ENCODE data around the gene TBL1Y.
"Not testable (repeated sequence)": the region's sequence is repeated elsewhere in the genome, so short reads cannot be mapped to it uniquely, and the experiment has no call there.

TBL1Y gene

GRCh38 chrY:6972271-6972887 lies 61.9 kb downstream of the TBL1Y start:
- no peak for DNase-seq

DNA sequence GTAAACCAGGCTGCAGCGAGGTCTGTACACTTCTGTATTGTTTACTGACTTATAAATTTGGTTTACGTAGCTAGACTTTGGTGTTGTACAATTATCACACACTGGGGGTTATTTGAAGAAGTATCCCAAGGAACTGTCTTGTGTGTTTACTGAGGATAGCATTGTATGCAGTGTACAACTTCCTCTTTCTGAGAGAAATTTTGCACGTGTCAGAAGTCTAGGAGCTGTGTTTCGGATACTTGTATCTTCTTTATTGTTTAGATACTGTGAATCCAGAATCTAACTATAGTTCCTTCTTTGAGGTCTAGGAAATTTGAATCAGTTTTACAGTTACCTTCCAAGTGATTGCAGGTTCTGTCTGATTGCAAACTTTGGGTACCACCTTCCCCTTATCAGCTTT lies 64.5 kb downstream of the TBL1Y start:
- ATAC-seq, result no peak
- DNase-seq, result no peak

More at GRCh38 chrY:6972271-6972887, 61.9 kb downstream of the TBL1Y start:
- ATAC-seq, result no peak

- DNase-seq (no peak), ATAC-seq (no peak)
These were observed 67.3 kb downstream of the TBL1Y start for GRCh38 chrY:6977783-6978182.

- DNase-seq (no peak), ATAC-seq (no peak)
These were observed 72.7 kb downstream of the TBL1Y start for GRCh38 chrY:6983221-6983620.

GRCh38 chrY:6987811-6988210 lies 77.3 kb downstream of the TBL1Y start:
- no peak for ATAC-seq

GRCh38 chrY:6989886-6990620 lies 79.6 kb downstream of the TBL1Y start:
- no peak for ATAC-seq

More at GRCh38 chrY:6987811-6988210, 77.3 kb downstream of the TBL1Y start:
- DNase-seq, result no peak

DNA sequence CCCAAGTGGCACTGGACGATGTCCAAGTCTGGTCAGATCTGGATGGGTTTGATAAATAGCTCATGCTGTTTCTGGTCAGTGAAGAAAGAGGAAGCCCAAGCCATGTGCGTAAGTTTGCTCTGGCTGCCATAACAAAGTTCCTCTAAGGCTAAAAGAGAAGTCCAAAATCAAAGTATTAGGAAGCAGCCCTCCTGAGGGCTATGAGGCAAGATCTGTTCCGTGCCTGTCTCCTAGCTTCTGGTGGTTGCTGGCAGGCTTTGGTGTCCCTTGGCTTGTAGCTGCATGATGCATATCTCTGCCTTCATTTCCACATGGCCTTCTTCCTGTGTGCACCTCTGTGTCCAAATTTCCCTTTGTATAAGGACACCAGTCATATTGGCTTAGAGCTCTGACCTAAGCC lies 81.5 kb downstream of the TBL1Y start:
- DNase-seq, result no peak
- no peak for ATAC-seq

More at GRCh38 chrY:6989886-6990620, 79.6 kb downstream of the TBL1Y start:
- DNase-seq, result no peak

DNA sequence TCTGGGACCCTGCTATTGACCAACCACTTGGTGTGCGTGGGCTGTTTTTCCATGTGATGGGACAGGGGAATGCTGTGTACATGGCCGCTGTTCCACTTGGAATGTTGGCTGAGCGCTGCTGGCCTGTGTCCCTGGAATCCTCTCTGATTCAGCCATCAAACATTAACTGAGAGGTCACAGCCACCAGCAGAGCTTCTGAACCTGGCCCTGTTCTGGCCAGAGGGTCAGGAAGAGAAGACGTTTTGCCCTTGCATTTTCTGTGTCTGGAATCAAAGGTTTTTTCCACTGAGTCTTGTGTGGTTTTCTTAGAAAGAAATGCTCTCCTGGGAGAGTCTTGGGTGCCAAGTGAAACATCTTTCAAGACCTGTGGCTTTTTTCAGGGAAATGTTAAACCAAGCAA lies 85.5 kb downstream of the TBL1Y start:
- ATAC-seq, result no peak
- DNase-seq, result no peak

- ATAC-seq (no peak), DNase-seq (no peak)
These were observed 87.1 kb downstream of the TBL1Y start for GRCh38 chrY:6997503-6998066.

DNA sequence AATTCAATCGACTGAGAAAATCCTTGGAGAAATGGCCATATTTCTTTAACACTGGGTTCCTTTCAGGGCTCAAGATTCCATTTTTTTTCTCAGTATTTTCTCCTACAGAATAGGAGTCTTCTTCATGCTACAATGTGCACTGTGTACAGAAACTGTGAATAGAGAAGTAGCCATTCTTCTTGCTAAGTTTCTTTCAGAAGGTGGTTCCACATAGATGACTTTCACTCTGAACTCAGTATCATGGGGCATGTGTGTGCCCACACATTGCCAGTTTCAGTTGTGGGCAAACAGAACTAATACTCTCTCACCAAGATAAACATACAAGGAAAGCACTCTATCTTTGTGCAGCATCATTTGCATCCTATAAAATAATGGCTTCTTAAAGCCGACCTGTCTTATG lies 89.4 kb downstream of the TBL1Y start:
- no peak for DNase-seq
- ATAC-seq, result no peak

DNA sequence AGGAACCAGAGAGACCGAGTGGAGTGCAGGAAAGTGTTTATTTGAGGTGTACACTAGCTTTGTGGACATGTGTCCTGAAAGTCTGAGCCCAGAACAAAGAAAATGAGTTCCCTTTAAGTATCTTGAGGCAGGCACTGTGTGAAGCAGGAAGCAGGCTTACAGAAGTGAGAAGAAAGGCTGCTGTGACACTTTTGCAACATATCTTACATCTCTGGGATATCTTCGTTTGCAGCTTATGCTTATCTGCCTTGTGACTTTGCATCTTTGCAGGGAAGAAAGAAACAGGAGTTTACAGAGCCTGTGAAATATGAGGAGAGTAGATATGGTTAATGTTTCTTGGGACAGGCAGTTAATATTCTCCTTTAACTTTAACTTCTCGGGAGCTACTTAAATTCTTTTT lies 92.1 kb downstream of the TBL1Y start:
- ATAC-seq, result no peak
- DNase-seq, result no peak

DNA sequence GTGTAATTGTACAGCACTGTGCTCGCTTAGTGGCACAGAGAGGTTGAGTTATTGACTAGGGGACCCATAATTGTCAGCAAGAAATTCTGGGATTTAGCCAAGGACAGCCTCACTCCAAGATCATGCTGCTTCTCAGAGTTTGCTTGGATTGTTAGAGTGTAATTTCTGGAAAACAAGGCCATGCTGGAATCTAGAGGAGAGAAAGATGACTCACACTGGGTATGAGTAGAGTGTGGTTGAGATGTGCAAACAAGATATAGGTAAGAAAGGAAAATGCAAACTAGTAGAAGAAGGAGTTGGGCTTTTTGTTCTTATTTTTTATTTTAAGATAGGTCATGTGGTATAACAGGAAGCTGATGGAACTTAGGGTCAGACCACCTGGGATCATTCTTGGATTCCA lies 97.4 kb downstream of the TBL1Y start:
- no peak for ATAC-seq
- DNase-seq, result no peak

GRCh38 chrY:7008578-7009355 lies 98.3 kb downstream of the TBL1Y start:
- no peak for ATAC-seq
- DNase-seq, result no peak

- no peak for ATAC-seq
- DNase-seq, result no peak
These were observed 102.6 kb downstream of the TBL1Y start for GRCh38 chrY:7013051-7013450.

DNA sequence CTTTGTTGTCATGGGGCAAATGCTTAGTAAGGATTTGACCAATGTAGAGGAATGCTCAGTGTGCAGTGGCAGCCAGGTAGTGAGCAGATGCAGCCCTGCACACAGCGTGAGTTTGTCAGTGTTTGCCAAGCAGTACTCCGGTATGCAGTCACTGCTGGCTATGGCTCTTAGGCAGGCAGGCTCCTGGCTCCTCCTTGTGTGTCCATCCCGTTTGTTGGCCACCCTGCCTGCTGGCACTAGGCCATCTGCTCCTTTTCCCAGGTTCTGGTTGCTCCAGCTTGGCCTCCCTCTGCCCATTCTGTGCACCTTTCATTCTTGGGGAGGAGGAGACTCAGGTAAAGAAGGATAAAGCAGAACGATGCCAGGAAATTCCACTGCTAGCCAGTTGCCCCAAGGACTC lies 106.0 kb downstream of the TBL1Y start:
- no peak for DNase-seq
- ATAC-seq, result no peak

- ATAC-seq (no peak), DNase-seq (no peak)
These were observed 107.0 kb downstream of the TBL1Y start for GRCh38 chrY:7017244-7018080.

GRCh38 chrY:7039037-7039436 lies 128.5 kb downstream of the TBL1Y start:
- ATAC-seq (no peak), DNase-seq (no peak)

- ATAC-seq (no peak), DNase-seq (no peak)
These were observed 130.2 kb downstream of the TBL1Y start for GRCh38 chrY:7040662-7041061.

- no peak for ATAC-seq
- DNase-seq, result no peak
These were observed 131.5 kb downstream of the TBL1Y start for GRCh38 chrY:7041983-7042382.

DNA sequence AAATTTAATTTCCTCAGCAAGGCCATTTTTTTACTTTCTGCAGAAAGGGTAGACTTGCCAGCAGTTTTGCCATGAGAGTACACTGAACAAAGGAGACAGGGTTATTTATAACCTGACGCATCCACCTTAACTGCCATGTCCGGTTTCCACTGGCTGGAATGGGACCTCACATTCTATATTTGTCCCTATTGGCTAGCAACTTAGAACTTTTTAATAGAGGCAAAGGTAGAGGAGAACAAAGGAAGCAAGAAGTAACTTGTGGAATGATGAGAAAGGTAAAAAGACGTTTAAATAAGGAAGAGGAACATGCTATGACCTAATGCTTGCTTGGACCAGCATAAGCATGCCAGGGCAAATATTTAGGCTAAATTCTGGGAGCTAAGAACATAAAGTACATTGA lies 142.0 kb downstream of the TBL1Y start:
- not testable (repeated sequence) for ATAC-seq, DNase-seq

DNA sequence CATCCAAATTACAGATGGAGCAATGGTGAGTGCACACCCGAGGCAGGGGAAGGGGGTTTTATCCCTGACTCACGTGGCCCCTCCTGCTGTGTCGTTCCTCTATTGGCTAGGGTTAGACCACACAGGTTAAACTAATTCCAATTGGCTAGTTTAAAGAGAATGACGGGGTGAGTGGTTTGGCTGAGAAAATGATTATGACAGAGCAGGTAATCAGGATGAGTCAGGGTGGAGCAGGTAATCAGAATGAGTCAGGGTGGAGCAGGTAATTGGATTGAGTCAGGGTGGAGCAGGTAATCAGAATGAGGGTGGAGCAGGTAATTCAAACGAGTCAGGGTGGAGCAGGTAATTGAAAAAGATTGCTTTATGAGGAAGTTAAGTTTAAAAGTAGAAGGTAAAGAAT lies 146.4 kb downstream of the TBL1Y start:
- DNase-seq, result no peak
- no peak for ATAC-seq

GRCh38 chrY:7078725-7079124 lies 168.2 kb downstream of the TBL1Y start:
- DNase-seq, result no peak
- no peak for ATAC-seq
